Activated CD4-positive, alpha-beta T cell treated with anti-CD3 and anti-CD28 coated beads for 36 hours (primary cell): ENCODE results near the gene BHLHE23. TPM values are rescaled to one million over a fixed set of nuclear protein-coding genes. Genes with fewer than 3 reads are reported as not detected.

Experiments used
- ATAC-seq: fragments of 200-7000 bp; cut with Tn5 transposase; one replicate; pipeline ENCODE4 v1.10.0; 2021; ENCODE audit warnings: mild to moderate bottlenecking, moderate library complexity
- CTCF ChIA-PET: fragments of 350-600 bp; sonication (Branson Sonifier 250); formaldehyde crosslinking; loops from one replicate; lab custom pipeline; 2021; ENCODE audit warnings: antibody characterized with exemption; lab: Charles Lee
- POLR2A ChIA-PET: fragments of 350-600 bp; sonication (Branson Sonifier 250); formaldehyde crosslinking; loops from one replicate; lab custom pipeline; 2021; ENCODE audit warnings: antibody characterized with exemption, inconsistent platforms; lab: Charles Lee
- DNase-seq: peaks from one replicate; pipeline ENCODE4 v3.0.0-alpha.2; 2020
- H3K27ac Mint-ChIP-seq: one replicate; pipeline ENCODE4 v1.8.0; 2021; ENCODE audit warnings: mixed read lengths
- H3K27me3 Mint-ChIP-seq: one replicate; pipeline ENCODE4 v1.8.0; 2021; ENCODE audit warnings: mixed read lengths
- H3K36me3 Mint-ChIP-seq: one replicate; pipeline ENCODE4 v1.8.0; 2021; ENCODE audit warnings: low read depth, mixed read lengths
- H3K4me1 Mint-ChIP-seq: one replicate; pipeline ENCODE4 v1.8.0; 2021; ENCODE audit warnings: mixed read lengths
- H3K4me3 Mint-ChIP-seq: one replicate; pipeline ENCODE4 v1.8.0; 2021; ENCODE audit warnings: mild to moderate bottlenecking, moderate library complexity, mixed read lengths
- H3K9me3 Mint-ChIP-seq: one replicate; pipeline ENCODE4 v1.8.0; 2021; ENCODE audit warnings: low read depth, mixed read lengths
- intact Hi-C, 2 experiments: fragments of 100-400 bp; cut with DNase I in 1 of 2; cut with micrococcal nuclease in 1 of 2; formaldehyde crosslinking; loops; one replicate each; pipeline versions ENCODE4 v1.14.2 to v1.15.1; 2022 to 2024; cut with DNase I, micrococcal nuclease
- total RNA-seq, 2 experiments: library from RNA; stranded (reverse); gene quantifications; one replicate each; pipeline ENCODE4 v1.2.3, GENCODE V29; 2021

Gene BHLHE23
- total RNA-seq, 2 experiments from 2014 or later: not detected

GRCh38 chr20:63049191-63049518, 42.4 kb upstream of the BHLHE23 start:
- Mint-ChIP-seq H3K27me3 (peaks cover 6% of the 10 kb centered on the region), H3K27ac (no peak overlapping the region), H3K36me3 (no peaks in the 10 kb centered on the region), H3K4me1 (no peaks in the 10 kb centered on the region), H3K9me3 (no peaks in the 10 kb centered on the region), H3K4me3 (no peak overlapping the region)
- ChIA-PET POLR2A (no interaction called here), CTCF (no interaction called here)
- intact Hi-C loops: no loop called here
- ATAC-seq: no peak
- DNase-seq: no peak

DNA sequence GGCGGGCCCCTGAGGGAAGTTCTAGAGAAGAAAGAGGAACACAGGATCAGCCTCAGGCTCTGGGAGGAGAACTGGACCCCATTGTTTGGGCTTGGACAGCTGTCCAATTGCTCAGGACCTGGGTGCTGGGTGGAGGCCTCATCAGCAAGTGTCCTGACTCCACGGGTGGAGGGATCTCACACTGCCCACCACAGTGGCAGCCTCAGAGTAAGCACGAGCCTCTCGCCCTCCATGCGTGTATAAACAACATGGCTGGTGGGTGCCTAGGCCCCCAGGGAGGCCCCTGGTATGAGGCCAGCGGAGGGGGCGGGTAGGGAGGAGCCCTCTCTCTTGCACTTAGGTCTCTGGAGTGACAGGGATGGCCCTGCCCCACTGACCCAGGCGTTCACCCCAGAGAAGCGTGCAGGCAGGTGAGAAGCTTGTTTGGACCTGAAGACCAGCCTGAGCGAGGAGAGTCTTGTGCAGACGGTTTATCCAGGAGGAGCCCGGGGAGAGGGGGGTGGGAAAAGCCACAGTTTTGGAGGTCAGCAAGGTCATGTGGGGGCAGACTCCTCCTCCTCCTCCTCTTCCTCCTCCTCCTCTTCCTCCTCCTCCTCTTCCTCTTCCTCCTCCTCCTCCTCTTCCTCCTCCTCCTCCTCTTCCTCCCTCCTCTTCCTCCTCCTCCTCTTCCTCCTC, 41.9 kb upstream of the BHLHE23 start:
- ChIA-PET CTCF (no interaction called here), POLR2A (no interaction called here)
- DNase-seq: no peak
- ATAC-seq: no peak
- Mint-ChIP-seq H3K4me3 (no peak overlapping the region), H3K9me3 (no peaks in the 10 kb centered on the region), H3K4me1 (no peaks in the 10 kb centered on the region), H3K27me3 (peaks cover 6% of the 10 kb centered on the region), H3K36me3 (no peaks in the 10 kb centered on the region), H3K27ac (no peak overlapping the region)
- intact Hi-C loops: no loop called here

DNA sequence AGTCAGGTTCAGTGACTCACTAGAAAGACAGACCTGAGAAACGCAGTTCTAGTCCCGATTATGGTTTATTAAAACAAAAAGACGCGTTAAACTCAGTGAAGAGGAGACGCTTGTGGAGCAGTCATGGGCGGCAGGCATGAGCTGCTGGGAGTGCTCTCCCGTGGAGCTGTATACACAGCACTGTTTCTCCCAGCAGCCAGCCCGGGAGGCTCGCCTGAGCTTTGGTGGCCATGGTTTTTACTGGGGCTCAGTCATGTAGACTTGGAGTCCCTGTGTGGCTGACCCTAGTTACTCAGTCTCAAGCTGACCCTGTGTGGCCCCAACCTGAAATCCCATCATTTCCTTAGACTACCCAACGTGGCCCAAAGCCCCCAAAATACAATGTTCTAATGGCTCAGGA, 41.2 kb upstream of the BHLHE23 start:
- ChIA-PET POLR2A (no interaction called here), CTCF (no interaction called here)
- ATAC-seq: no peak
- DNase-seq: no peak
- Mint-ChIP-seq H3K27ac (no peak overlapping the region), H3K4me3 (no peak overlapping the region), H3K4me1 (no peaks in the 10 kb centered on the region), H3K27me3 (peaks cover 2% of the 10 kb centered on the region), H3K9me3 (no peaks in the 10 kb centered on the region), H3K36me3 (no peaks in the 10 kb centered on the region)
- intact Hi-C loops: no loop called here

DNA sequence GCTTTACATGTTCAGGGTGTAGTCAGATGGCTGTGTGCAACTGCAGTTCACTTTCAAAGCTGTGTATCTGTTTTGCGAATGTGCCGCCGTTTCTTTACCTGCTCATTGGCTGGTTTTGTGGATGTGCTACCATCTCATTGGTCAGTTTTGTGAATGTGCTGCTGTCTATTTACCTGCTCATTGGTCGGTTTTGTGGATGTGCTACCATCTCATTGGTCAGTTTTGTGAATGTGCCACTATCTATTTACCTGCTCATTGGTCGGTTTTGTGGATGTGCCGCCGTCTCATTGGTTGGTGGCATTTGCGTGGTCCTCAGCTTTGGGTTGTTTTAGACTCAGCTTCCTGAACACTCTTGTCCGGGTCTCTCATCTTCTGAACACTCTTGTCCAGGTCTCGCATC, 40.5 kb upstream of the BHLHE23 start:
- Mint-ChIP-seq H3K4me3 (no peak overlapping the region), H3K36me3 (no peaks in the 10 kb centered on the region), H3K4me1 (no peaks in the 10 kb centered on the region), H3K27me3 (peaks cover 2% of the 10 kb centered on the region), H3K27ac (no peak overlapping the region), H3K9me3 (no peaks in the 10 kb centered on the region)
- no peak for DNase-seq
- CTCF ChIA-PET: no interaction called here
- intact Hi-C loops: no loop called here
- no peak for ATAC-seq
- POLR2A ChIA-PET: no interaction called here

- no peaks in the 10 kb centered on the region for H3K4me1 Mint-ChIP-seq
- no peaks in the 10 kb centered on the region for H3K36me3 Mint-ChIP-seq
- H3K9me3 Mint-ChIP-seq: no peaks in the 10 kb centered on the region
- no peak overlapping the region for H3K27ac Mint-ChIP-seq
- ChIA-PET POLR2A (no interaction called here), CTCF (interaction anchor here (0.6 kb wide), 1 partner anchor 34 kb away, joined by 5 read pairs; no protein-coding TSS in a partner anchor)
- no peak for DNase-seq
- intact Hi-C loops: no loop called here
- peaks cover 4% of the 10 kb centered on the region for H3K27me3 Mint-ChIP-seq
- no peak overlapping the region for H3K4me3 Mint-ChIP-seq
- no peak for ATAC-seq
Measured at GRCh38 chr20:63046841-63047240, 40.1 kb upstream of the BHLHE23 start.

DNA sequence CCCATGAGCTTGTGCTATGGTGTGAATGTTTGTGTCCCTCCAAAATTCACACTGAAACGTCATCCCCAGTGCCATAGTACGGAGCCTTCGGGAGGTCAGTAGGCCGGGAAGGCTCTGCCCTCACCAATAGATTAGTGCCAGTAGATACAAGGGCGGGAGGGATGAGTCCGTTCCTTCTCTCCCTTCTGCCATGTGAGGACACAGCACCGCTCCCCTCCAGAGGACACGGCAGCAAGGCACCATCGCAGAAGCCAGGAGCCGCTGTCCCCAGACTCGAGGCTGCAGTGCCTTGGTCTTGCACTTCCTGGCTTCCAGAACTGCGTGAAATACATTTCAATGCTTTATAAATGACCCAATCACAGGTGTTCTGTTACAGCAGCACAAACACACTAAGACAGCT, 39.2 kb upstream of the BHLHE23 start:
- H3K9me3 Mint-ChIP-seq: no peaks in the 10 kb centered on the region
- CTCF ChIA-PET: interaction anchor here (0.6 kb wide), 1 partner anchor 68 kb away, joined by 3 read pairs; no protein-coding TSS in a partner anchor
- ATAC-seq (no peak), DNase-seq (no peak)
- H3K4me1 Mint-ChIP-seq: no peaks in the 10 kb centered on the region
- intact Hi-C loops: no loop called here
- no peak overlapping the region for H3K4me3 Mint-ChIP-seq
- peaks cover 4% of the 10 kb centered on the region for H3K27me3 Mint-ChIP-seq
- H3K27ac Mint-ChIP-seq: no peak overlapping the region
- H3K36me3 Mint-ChIP-seq: no peaks in the 10 kb centered on the region
- POLR2A ChIA-PET: no interaction called here

- H3K9me3 Mint-ChIP-seq: no peaks in the 10 kb centered on the region
- no peak for ATAC-seq
- H3K4me1 Mint-ChIP-seq: no peaks in the 10 kb centered on the region
- H3K4me3 Mint-ChIP-seq: no peak overlapping the region
- no peak for DNase-seq
- no peaks in the 10 kb centered on the region for H3K36me3 Mint-ChIP-seq
- no peak overlapping the region for H3K27ac Mint-ChIP-seq
- CTCF ChIA-PET: interaction anchor here (0.6 kb wide), 1 partner anchor 68 kb away, joined by 3 read pairs; no protein-coding TSS in a partner anchor
- POLR2A ChIA-PET: no interaction called here
- intact Hi-C loops: no loop called here
- peaks cover 7% of the 10 kb centered on the region for H3K27me3 Mint-ChIP-seq
Measured at GRCh38 chr20:63045401-63045800, 38.6 kb upstream of the BHLHE23 start.

GRCh38 chr20:63044605-63045004, 37.8 kb upstream of the BHLHE23 start:
- DNase-seq (no peak), ATAC-seq (no peak)
- H3K4me1 Mint-ChIP-seq: no peaks in the 10 kb centered on the region
- intact Hi-C loops: no loop called here
- no peaks in the 10 kb centered on the region for H3K36me3 Mint-ChIP-seq
- peaks cover 14% of the 10 kb centered on the region for H3K27me3 Mint-ChIP-seq
- H3K9me3 Mint-ChIP-seq: no peaks in the 10 kb centered on the region
- ChIA-PET POLR2A (interaction anchor here (0.7 kb wide), 1 partner anchor 67 kb away, joined by 3 read pairs; no protein-coding TSS in a partner anchor), CTCF (no interaction called here)
- H3K27ac Mint-ChIP-seq: no peak overlapping the region
- H3K4me3 Mint-ChIP-seq: no peak overlapping the region

DNA sequence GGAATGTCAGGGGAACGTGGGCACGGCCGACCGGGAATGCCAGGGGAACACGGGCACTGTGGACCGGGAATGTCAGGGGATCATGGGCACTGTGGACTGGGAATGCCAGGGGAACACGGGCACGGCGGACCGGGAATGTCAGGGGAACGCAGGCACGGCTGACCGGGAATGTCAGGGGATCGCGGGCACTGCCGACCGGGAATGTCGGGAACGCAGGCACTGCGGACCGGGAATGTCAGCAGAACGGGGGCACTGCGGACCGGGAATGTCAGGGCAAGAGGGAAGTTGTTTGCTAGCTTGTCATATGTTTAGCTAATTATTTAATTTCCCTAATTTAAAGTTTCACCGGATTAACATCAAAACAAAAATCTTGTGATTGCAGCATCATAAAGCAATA, 37.4 kb upstream of the BHLHE23 start:
- no peak overlapping the region for H3K27ac Mint-ChIP-seq
- intact Hi-C loops: no loop called here
- CTCF ChIA-PET: no interaction called here

GRCh38 chr20:63043348-63044203, 36.8 kb upstream of the BHLHE23 start:
- H3K27me3 Mint-ChIP-seq: peaks cover 17% of the 10 kb centered on the region
- ChIA-PET POLR2A (no interaction called here), CTCF (no interaction called here)
- no peak overlapping the region for H3K27ac Mint-ChIP-seq
- no peaks in the 10 kb centered on the region for H3K4me1 Mint-ChIP-seq
- H3K36me3 Mint-ChIP-seq: no peaks in the 10 kb centered on the region
- H3K9me3 Mint-ChIP-seq: no peaks in the 10 kb centered on the region
- no peak overlapping the region for H3K4me3 Mint-ChIP-seq
- intact Hi-C loops: no loop called here
- no peak for DNase-seq
- no peak for ATAC-seq

More for the DNA sequence above, 37.4 kb upstream of the BHLHE23 start:
- Mint-ChIP-seq H3K4me1 (no peaks in the 10 kb centered on the region), H3K27me3 (peaks cover 17% of the 10 kb centered on the region), H3K9me3 (no peaks in the 10 kb centered on the region), H3K4me3 (no peak overlapping the region), H3K36me3 (no peaks in the 10 kb centered on the region)
- POLR2A ChIA-PET: no interaction called here
- no peak for DNase-seq
- no peak for ATAC-seq

DNA sequence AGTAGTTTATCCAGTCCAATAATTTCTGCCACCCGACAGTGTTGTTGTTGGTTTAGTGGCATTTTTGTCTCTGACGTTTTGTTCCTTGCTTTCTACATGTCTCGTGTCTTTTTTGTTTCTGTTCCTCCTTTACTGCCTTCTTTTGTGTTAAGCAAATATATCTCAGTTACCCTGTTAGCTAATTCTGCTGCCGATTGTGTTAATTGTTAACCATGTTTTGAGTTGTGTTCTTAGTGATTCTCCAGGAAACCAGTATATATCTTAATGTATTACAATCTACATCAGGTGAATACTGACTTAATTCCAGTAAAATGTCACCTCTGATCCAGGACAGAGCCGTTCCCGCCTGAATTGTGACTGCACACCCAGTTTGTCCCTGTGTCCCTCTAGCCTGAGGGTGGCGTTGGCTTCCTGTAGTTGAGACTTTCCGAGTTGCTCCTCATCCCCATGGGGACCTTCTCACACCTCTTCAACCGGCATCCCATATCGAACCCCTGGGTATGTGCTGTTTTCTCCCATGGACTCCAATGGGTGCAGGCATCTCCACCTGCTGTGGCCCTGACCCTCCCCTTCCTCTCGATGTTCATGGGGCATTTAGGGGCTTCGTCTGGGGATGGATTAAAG, 35.8 kb upstream of the BHLHE23 start:
- no peak for DNase-seq
- ChIA-PET POLR2A (no interaction called here), CTCF (no interaction called here)
- Mint-ChIP-seq H3K4me3 (no peak overlapping the region), H3K4me1 (no peaks in the 10 kb centered on the region), H3K36me3 (no peaks in the 10 kb centered on the region), H3K27me3 (peaks cover 20% of the 10 kb centered on the region), H3K27ac (no peak overlapping the region), H3K9me3 (no peaks in the 10 kb centered on the region)
- intact Hi-C loops: no loop called here
- ATAC-seq: no peak

GRCh38 chr20:63041776-63042175, 35.0 kb upstream of the BHLHE23 start:
- no peaks in the 10 kb centered on the region for H3K9me3 Mint-ChIP-seq
- intact Hi-C loops: no loop called here
- DNase-seq (no peak), ATAC-seq (no peak)
- H3K4me1 Mint-ChIP-seq: no peaks in the 10 kb centered on the region
- H3K27me3 Mint-ChIP-seq: peaks cover 22% of the 10 kb centered on the region
- ChIA-PET CTCF (no interaction called here), POLR2A (no interaction called here)
- no peaks in the 10 kb centered on the region for H3K36me3 Mint-ChIP-seq
- no peak overlapping the region for H3K4me3 Mint-ChIP-seq
- no peak overlapping the region for H3K27ac Mint-ChIP-seq
